Measurements from ENCODE around the gene STARD6. TPM values are rescaled to one million over a fixed set of nuclear protein-coding genes. Genes with fewer than 3 reads are reported as not detected.
"Not testable (repeated sequence)": the region's sequence is repeated elsewhere in the genome, so short reads cannot be mapped to it uniquely, and the experiment has no call there.

STARD6 gene
- total RNA-seq, 1 experiment from 2014 or later, result not detected

GRCh38 chr18:54303408-54303807 is 54.2 kb downstream of the STARD6 start:
- Histone ChIP-seq H3K4me2 (no peak overlapping the region), H2AFZ (no peak overlapping the region), H3F3A (ENCODE audit: insufficient read depth, low read depth) (no peaks in the 10 kb centered on the region), H3K27ac (no peak overlapping the region), H3K9me3 (ENCODE audit: insufficient read depth, low read depth) (no peaks in the 10 kb centered on the region; the same call in 1 of the 2 replicates), H3K36me3 (ENCODE audit: low read depth) (no peaks in the 10 kb centered on the region), H3K9me2 (ENCODE audit: insufficient read depth) (no peaks in the 10 kb centered on the region), H3K27me3 (ENCODE audit: insufficient read depth, low read depth) (no peaks in the 10 kb centered on the region), H3K4me1 (replicated peaks; ENCODE audit: insufficient read depth) (no peaks in the 10 kb centered on the region), H3K79me2 (ENCODE audit: low read depth) (no peaks in the 10 kb centered on the region), H4K20me1 (ENCODE audit: insufficient read depth) (no peaks in the 10 kb centered on the region), H3K4me3 (no peak overlapping the region)
- intact Hi-C loops (cut with micrococcal nuclease; ENCODE audit: unreplicated experiment), result no loop called here
- ChIA-PET POLR2A (ENCODE audit: unreplicated experiment) (no interaction called here), CTCF (no interaction called here)
- TF ChIP-seq EZH2 (IDR thresholded peaks at IDR 0.05; ENCODE audit: low read depth) (no peak), CTCF (conservative IDR thresholded peaks at IDR 0.05) (no peak)
- no peak for DNase-seq
- no TSS peak for BruUV-seq (replicated peaks)

GRCh38 chr18:54298991-54299390 is 58.7 kb downstream of the STARD6 start:
- POLR2A ChIA-PET (ENCODE audit: unreplicated experiment), result interaction anchor here (0.6 kb wide), 1 partner anchor 12 kb away, joined by 3 read pairs; no protein-coding TSS in a partner anchor
- H3K4me2 ChIP-seq; H3K27ac ChIP-seq; CTCF ChIA-PET; H3F3A ChIP-seq (ENCODE audit: insufficient read depth, low read depth); H3K36me3 ChIP-seq (ENCODE audit: low read depth); H2AFZ ChIP-seq; intact Hi-C loops (cut with micrococcal nuclease; ENCODE audit: unreplicated experiment); H3K4me3 ChIP-seq; BruUV-seq (replicated peaks); H3K9me2 ChIP-seq (ENCODE audit: insufficient read depth); H3K27me3 ChIP-seq (ENCODE audit: insufficient read depth, low read depth); H3K9me3 ChIP-seq (ENCODE audit: insufficient read depth, low read depth); H3K79me2 ChIP-seq (ENCODE audit: low read depth); DNase-seq; H4K20me1 ChIP-seq (ENCODE audit: insufficient read depth); H3K4me1 ChIP-seq (replicated peaks; ENCODE audit: insufficient read depth): not testable (repeated sequence)

GRCh38 chr18:54296062-54296461 is 61.6 kb downstream of the STARD6 start:
- Histone ChIP-seq H3K36me3 (ENCODE audit: low read depth) (no peaks in the 10 kb centered on the region; the same call in 1 of the 2 replicates), H3K27me3 (ENCODE audit: insufficient read depth, low read depth) (no peaks in the 10 kb centered on the region), H2AFZ (no peak overlapping the region), H3K4me2 (no peak overlapping the region), H4K20me1 (ENCODE audit: insufficient read depth) (no peaks in the 10 kb centered on the region), H3K27ac (no peak overlapping the region), H3K9me3 (ENCODE audit: insufficient read depth, low read depth) (no peaks in the 10 kb centered on the region; the same call in 1 of the 2 replicates), H3K9me2 (ENCODE audit: insufficient read depth) (no peaks in the 10 kb centered on the region), H3F3A (ENCODE audit: insufficient read depth, low read depth) (no peaks in the 10 kb centered on the region), H3K79me2 (ENCODE audit: low read depth) (no peaks in the 10 kb centered on the region), H3K4me1 (replicated peaks; ENCODE audit: insufficient read depth) (no peaks in the 10 kb centered on the region), H3K4me3 (no peak overlapping the region)
- TF ChIP-seq CTCF (conservative IDR thresholded peaks at IDR 0.05) (no peak), EZH2 (IDR thresholded peaks at IDR 0.05; ENCODE audit: low read depth) (no peak)
- POLR2A ChIA-PET (ENCODE audit: unreplicated experiment), result no interaction called here
- no peak for DNase-seq
- intact Hi-C loops (cut with micrococcal nuclease; ENCODE audit: unreplicated experiment), result no loop called here
- CTCF ChIA-PET, result no interaction called here
- BruUV-seq (replicated peaks), result no TSS peak

- no peak overlapping the region for H2AFZ ChIP-seq
- no peak for DNase-seq
- no peaks in the 10 kb centered on the region; the same call in 1 of the 2 replicates for H3K9me3 ChIP-seq (ENCODE audit: insufficient read depth, low read depth)
- no peaks in the 10 kb centered on the region for H4K20me1 ChIP-seq (ENCODE audit: insufficient read depth)
- no peak for TF ChIP-seq CTCF (conservative IDR thresholded peaks at IDR 0.05)
- no peak for TF ChIP-seq EZH2 (IDR thresholded peaks at IDR 0.05; ENCODE audit: low read depth)
- POLR2A ChIA-PET (ENCODE audit: unreplicated experiment), result no interaction called here
- BruUV-seq (replicated peaks), result no TSS peak
- H3K4me2 ChIP-seq, result no peak overlapping the region
- no peak overlapping the region for H3K27ac ChIP-seq
- no peaks in the 10 kb centered on the region for H3F3A ChIP-seq (ENCODE audit: insufficient read depth, low read depth)
- no peaks in the 10 kb centered on the region for H3K79me2 ChIP-seq (ENCODE audit: low read depth)
- no peaks in the 10 kb centered on the region for H3K27me3 ChIP-seq (ENCODE audit: insufficient read depth, low read depth)
- H3K4me3 ChIP-seq, result no peak overlapping the region
- H3K4me1 ChIP-seq (replicated peaks; ENCODE audit: insufficient read depth), result no peaks in the 10 kb centered on the region
- H3K36me3 ChIP-seq (ENCODE audit: low read depth), result no peaks in the 10 kb centered on the region; the same call in 1 of the 2 replicates
- intact Hi-C loops (cut with micrococcal nuclease; ENCODE audit: unreplicated experiment), result no loop called here
- CTCF ChIA-PET, result no interaction called here
- no peaks in the 10 kb centered on the region for H3K9me2 ChIP-seq (ENCODE audit: insufficient read depth)
Measured at GRCh38 chr18:54294274-54294673, 63.4 kb downstream of the STARD6 start.
